Femur (tissue), 1 donor: Measurements from ENCODE around the gene DNAJA2.
"Not testable (repeated sequence)": the region's sequence is repeated elsewhere in the genome, so short reads cannot be mapped to it uniquely, and the experiment has no call there.

ENCODE experiments used
- DNase-seq: peaks from one replicate; pipeline ENCODE4 v3.0.0-alpha.2; 2017

The DNAJA2 gene

DNA sequence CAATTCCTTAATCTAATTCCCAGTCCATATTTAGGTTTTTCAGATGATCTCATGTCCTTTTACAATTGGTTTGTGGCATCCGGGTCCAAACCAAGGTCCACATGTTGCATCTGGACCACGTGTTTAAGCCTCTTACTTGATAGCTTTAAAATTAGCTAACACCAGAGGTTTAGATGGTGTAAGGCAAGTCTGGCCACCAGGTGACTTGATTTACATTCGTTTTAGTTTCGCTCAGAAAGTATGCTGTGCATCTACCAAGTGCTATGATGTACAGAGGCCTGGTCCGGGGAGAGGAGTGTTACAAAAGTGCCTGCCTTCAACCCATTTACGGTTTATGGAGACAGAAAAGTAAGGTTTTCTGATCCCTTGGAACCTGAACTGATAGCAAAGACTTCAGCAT, 878 bp upstream of the DNAJA2 start:
- no peak for DNase-seq

DNA sequence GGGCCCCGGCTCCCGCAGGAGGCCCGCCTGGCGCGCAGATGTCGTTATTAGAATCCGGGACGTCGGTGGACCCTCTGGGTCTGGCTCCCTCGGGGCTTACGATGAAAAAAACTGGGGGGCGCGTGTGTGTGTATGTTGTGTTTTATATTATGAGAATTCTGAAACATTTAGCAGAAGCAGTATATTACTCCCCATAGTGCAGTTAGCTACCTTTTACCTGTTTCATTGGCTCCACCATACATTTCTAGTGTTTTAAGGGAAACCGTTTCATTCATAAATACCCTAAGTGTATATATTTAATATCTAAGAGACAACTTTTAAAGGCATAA, 486 bp upstream of the DNAJA2 start:
- no peak for DNase-seq

GRCh38 chr16:46972429-46973206, 856 bp downstream of the DNAJA2 start:
- DNase-seq = peak; percentile 32

GRCh38 chr16:46971271-46971670, 2.2 kb downstream of the DNAJA2 start:
- no peak for DNase-seq

DNA sequence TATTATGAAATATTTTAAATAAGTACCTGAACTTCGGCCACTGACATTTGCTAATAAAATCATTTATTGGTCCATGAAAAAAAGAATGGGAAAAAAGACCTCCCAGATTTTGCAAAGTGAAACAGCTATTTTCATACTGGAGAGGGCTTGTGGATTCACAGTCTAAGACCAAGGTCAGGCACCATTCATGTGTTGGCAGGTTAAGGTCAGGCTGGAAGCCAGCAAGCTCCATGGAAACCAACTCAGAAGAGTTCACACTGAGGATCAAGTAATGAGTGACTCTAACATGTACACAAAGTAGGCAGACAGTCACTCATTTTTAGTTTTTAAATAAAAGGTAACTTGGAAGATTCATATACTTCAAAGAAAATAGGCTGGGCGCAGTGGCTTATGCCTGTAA, 3.4 kb downstream of the DNAJA2 start:
- no peak for DNase-seq

DNA sequence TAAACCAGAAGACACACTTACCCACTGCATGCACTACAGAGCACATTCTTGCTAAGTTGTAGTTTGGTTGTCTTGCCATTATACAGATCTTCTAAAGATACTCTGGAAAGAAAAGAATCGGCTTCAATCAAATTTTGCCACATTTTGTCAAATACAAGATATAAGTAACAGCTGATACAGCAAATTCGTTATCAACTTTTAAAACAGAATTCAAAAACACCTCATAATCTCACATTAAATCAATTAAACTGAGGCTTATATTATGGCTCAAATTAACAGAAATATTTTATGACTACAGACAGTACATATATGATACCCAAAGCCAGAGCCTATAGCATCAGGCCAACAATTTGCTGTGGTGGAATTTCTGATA, 5.4 kb downstream of the DNAJA2 start:
- no peak for DNase-seq

GRCh38 chr16:46962629-46963028, 10.8 kb downstream of the DNAJA2 start:
- DNase-seq = no peak

DNA sequence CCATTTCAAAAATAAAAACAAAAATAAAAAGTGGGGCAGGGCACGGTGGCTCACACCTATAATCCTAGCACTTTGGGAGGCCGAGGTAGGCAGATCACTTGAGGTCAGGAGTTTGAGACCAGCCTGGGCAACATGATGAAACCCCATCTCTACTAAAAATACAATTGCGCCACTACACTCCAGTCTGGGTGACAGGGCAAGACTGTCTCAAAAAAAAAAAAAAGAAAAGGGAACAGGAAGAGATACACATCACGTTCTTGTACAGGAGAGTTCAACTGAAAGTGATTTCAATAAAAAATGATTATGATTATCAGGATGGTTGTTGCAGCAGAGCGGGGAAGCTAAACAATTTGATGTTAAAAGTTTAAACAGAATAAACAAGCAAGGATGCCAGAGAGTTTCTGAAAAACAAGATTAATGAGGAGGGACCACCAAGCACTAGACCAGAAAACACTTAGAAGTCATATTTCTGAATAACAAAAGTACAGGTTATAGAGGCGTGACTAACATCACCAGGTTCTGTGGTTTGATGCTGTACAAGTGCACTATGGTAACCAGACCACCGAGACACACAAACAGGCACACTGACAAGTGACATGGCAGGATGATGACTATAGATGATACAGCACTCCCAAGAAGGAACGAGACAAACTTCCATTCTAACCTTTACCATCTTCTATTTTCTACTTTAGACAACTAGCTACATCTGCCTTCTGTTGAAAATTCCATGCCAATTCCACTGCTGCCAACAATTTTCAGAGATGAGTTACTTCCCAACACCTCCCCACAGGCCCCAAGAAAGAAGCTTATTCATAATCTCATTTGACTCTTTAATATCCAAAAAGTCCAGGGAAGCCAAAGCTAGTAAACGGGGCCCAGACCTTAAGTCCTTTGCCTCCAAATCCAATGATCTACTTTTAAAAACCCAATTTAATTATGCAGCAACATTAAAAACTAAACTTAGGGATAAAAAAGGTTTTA, 11.8 kb downstream of the DNAJA2 start:
- DNase-seq = no peak

DNA sequence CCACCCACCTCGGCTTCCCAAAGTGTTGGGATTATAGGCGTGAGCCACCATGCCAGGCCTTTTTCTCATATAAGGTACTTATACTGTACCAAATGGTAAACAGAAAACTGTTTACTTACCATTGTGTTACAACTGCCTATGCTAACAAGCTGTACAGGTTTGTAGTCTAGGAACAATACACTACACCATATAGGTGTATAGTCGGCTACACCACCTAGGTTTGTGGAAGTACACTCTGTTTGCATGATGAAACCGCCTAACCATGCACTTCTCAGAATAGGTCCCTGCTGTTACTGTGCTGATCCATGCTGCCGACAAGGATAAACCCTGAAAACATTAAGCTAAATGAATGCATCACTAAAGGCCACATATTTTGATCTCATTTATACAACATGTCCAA, 18.9 kb downstream of the DNAJA2 start:
- DNase-seq = no peak

- no peak for DNase-seq
These were observed 23.5 kb downstream of the DNAJA2 start for GRCh38 chr16:46950009-46950408.

- DNase-seq = no peak
These were observed 24.1 kb downstream of the DNAJA2 start for GRCh38 chr16:46949241-46949892.

- DNase-seq = no peak
These were observed 24.8 kb downstream of the DNAJA2 start for GRCh38 chr16:46948548-46949166.

- DNase-seq = no peak
These were observed 25.4 kb downstream of the DNAJA2 start for GRCh38 chr16:46947900-46948547.

DNA sequence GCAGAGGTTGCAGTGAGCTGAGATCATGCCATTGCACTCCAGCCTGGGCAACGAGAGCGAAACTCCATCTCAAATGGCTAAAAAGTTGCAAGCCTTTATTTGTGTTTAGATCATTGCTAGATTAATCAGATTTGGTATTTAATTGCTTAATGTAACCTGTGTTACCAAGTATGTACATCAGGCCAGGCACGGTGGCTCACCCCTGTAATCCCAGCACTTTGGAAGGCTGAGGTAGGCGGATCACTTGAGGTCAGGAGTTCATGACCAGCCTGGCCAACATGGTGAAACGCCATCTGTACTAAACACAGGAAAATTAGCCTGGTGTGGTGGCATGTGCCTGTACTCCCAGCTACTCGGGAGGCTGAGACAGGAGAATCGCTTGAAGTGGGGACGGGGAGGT, 28.8 kb downstream of the DNAJA2 start:
- DNase-seq = not testable (repeated sequence)

GRCh38 chr16:46937536-46937935, 35.9 kb downstream of the DNAJA2 start:
- DNase-seq = no peak

DNA sequence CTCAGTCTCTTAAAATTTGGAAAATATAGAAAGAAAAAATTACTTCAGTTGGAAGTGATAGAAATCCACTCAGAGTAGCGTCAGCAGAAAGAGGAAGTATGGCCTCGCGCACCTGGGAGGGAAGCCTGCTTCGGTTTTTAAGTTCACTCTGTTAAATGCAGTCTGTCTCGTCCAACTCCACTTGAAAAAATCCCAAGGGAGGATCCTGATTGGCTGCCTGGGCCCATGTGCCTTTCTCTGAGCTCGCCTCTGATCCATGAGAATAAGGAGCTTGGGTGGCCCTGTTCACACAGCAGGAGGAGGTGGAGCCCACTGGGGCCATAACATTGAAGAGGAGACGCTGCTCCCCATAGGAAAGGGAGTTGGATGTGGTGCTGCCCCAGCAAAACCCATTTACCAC, 40.7 kb downstream of the DNAJA2 start:
- DNase-seq = no peak

DNA sequence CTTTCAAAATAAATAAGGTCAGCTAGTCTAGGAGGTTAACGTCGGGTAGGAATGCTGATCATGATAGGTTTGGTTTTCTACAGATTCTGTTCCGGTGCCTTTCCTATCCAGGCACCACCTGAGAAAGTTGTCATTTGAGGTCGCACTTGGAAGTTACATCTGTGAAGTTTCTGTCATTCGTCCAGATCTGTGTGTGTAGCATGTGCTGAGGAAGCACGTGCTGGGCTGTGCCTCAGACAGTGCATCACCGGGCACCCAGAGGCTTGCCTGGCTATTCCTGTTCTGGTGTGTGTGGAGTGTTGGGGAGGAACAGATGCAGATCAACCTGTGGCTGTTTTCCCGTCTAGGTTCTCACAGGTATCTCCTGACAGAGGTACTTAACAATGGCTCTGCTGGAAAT, 42.6 kb downstream of the DNAJA2 start:
- no peak for DNase-seq

DNA sequence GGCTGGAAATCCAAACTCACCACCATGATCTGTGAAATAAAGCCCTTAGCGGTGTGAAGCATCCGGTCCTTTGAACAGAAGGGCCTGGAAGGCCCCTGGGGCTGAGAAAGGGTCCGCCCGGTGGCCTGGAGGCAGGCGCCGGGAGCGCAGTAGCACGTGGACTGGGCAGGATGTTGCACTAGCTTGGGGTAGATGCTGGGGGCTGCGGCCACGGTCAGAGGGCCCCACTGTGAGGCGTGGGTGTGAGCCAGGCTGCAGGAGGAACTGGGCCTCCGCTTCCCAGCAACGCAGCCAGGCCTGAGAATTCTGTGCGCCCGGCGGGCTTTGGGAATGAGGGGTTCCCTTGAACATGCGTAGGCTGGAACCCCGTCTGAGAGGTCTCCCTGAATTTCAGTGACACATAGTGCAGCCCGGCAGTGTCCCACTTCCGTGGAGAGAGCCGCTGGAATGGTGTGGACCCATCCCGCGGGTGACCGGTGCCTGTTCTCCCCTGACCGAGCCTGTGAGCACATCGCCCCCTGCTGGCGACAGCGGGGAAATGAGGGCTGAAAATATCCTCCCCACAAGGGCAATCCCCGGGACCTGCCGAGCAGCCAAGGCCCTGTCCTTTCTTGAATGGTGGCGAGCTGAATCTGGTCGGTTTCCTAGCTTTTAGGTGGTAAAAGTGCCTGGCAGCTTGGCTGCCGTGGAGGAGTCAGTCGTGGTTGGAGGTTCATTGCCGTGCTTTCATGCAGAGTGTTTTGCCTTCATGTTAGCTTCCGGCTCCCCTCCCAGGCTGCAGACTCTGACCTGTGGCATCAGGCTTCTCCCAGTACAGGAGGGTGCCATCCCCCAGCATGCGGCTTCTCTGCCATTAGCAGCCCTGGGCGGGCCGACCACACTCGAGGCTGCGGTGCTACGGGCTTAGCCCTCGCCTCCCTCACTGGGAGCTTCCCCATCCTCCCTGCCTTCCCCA, 43.8 kb downstream of the DNAJA2 start:
- DNase-seq = peak; percentile 55

- no peak for DNase-seq
These were observed 44.7 kb downstream of the DNAJA2 start for GRCh38 chr16:46928811-46929210.

GRCh38 chr16:46927273-46927672, 46.2 kb downstream of the DNAJA2 start:
- DNase-seq = no peak

DNA sequence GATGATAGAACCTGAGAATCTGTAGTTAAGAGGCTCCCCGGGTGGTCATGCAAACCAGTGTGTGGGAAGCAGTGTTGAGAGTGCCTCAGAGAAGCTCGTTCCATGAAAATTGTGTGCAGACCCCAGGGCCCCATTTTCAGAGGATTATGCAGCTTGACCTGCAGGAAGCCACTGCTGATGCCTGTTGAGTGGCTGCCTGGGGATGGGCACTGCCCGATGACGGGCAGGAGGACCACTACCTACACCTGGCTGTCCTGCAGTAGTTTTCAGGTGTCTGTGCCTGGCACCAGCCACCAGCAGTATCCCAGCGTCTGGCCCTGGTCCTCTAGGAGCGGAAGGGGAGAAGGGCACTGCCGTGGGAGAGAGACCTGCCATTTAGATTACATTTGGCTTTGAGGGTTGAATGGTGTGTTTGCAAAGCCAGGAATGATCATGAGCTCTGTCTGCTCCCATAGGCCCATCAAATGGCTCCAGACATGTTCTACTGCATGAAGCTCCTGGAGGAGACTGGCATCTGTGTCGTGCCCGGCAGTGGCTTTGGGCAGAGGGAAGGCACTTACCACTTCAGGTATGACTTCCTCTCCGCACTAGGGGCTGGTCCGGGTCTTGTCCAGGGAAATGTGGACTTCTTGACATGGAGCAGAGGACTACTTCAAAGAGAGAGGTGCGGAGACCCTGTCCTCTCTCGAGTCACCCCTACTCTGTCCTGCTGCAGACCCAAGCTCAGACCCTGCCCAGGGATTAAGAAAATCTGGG, 46.8 kb downstream of the DNAJA2 start:
- DNase-seq = no peak
